Esophagus muscularis mucosa (tissue), 4 donors: ENCODE results near the gene ZFP36.

Source experiments
- CTCF ChIP-seq, 3 experiments: fragments of 200-600 bp in 2 of 3; fragments of 450-650 bp in 1 of 3; sonication (generic) in 2 of 3; IDR thresholded peaks; one replicate each; pipeline ENCODE4 v1.5.1; 2017 to 2019; ENCODE audit warnings: antibody characterized with exemption in 3 of 3, mild to moderate bottlenecking in 2 of 3, moderate library complexity in 1 of 3
- EP300 ChIP-seq: sonication (generic); formaldehyde crosslinking; IDR thresholded peaks from one replicate; pipeline ENCODE4 v1.6.1; 2017; ENCODE audit warnings: antibody characterized with exemption
- POLR2A ChIP-seq: fragments of 450-650 bp; IDR thresholded peaks from one replicate; pipeline ENCODE4 v1.6.1; 2017; ENCODE audit warnings: antibody characterized with exemption, moderate library complexity, mild to moderate bottlenecking, low read depth

DNA sequence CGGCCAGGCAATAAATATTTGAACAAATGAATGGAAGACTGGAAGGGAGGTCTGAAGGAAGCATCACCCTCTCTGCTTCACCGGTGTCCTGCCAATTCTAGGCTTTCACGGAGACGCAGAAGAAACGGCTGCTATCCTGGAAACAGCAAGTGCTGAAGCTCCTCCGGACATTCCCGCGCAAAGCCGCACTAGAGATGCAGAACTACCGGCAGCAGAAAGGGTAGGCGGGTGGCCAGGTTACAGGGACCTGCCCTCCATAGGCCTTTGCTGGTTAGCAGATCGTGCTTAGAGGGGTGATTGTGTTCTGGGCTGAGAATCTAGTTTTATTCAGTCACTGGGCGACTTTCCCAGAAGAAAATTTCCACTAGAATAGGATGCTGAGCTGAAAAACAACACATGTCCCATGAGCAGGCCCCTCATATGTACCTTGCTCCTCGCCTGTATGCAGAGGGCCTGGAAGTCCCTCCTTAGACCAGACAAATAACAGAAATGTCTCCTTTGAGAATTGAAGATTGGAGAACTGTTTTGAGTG, 26.7 kb upstream of the ZFP36 start:
- TF ChIP-seq CTCF (IDR thresholded peaks at IDR 0.05), result no peak
- TF ChIP-seq POLR2A, result no peak
- TF ChIP-seq EP300, result no peak
